AG04449 (cell line): Measurements from ENCODE around the gene CFAP43.

Experiments used
- CTCF ChIA-PET: fragments of 350-600 bp; formaldehyde crosslinking; extraction: SDS; loops from one replicate; lab custom pipeline; 2021; ENCODE audit warnings: antibody characterized with exemption; lab: Yijun Ruan, JAX
- POLR2A ChIA-PET: fragments of 400-600, 350-600 bp; formaldehyde crosslinking; extraction: SDS; loops from one replicate; lab custom pipeline; 2020; ENCODE audit warnings: antibody characterized with exemption, inconsistent platforms; lab: Yijun Ruan, JAX
- DNase-seq: peaks from one replicate; pipeline ENCODE4 v3.0.0-alpha.2; 2010; ENCODE audit warnings: low read depth, low spot score
- H3K4me3 ChIP-seq: 2 replicates; pipeline ENCODE4 v1.5.1; 2011; ENCODE audit warnings: low read depth, mild to moderate bottlenecking, control low read depth, low read length
- TF ChIP-seq, protein P1 (sequence below): IDR thresholded peaks from one replicate; pipeline ENCODE4 v1.5.1; 2011; ENCODE audit warnings: mild to moderate bottlenecking, moderate library complexity, low read length, control low read depth, inconsistent platforms; ENCODE audit not compliant: insufficient read depth; ENCODE audit errors: missing control alignments

CFAP43 gene

GRCh38 chr10:104240078-104240477, 7.9 kb upstream of the CFAP43 start:
- DNase-seq = no peak
- no peak overlapping the region for H3K4me3 ChIP-seq
- CTCF ChIA-PET = no interaction called here
- POLR2A ChIA-PET = no interaction called here
- TF ChIP-seq, protein P1, sequence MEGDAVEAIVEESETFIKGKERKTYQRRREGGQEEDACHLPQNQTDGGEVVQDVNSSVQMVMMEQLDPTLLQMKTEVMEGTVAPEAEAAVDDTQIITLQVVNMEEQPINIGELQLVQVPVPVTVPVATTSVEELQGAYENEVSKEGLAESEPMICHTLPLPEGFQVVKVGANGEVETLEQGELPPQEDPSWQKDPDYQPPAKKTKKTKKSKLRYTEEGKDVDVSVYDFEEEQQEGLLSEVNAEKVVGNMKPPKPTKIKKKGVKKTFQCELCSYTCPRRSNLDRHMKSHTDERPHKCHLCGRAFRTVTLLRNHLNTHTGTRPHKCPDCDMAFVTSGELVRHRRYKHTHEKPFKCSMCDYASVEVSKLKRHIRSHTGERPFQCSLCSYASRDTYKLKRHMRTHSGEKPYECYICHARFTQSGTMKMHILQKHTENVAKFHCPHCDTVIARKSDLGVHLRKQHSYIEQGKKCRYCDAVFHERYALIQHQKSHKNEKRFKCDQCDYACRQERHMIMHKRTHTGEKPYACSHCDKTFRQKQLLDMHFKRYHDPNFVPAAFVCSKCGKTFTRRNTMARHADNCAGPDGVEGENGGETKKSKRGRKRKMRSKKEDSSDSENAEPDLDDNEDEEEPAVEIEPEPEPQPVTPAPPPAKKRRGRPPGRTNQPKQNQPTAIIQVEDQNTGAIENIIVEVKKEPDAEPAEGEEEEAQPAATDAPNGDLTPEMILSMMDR = no peak

GRCh38 chr10:104235801-104236200, 3.6 kb upstream of the CFAP43 start:
- no peak overlapping the region for H3K4me3 ChIP-seq
- TF ChIP-seq, protein P1 = no peak
- ChIA-PET CTCF (no interaction called here), POLR2A (no interaction called here)
- no peak for DNase-seq

- DNase-seq = no peak
- TF ChIP-seq, protein P1 = no peak
- ChIA-PET POLR2A (no interaction called here), CTCF (no interaction called here)
- H3K4me3 ChIP-seq = no peak overlapping the region
Observed at GRCh38 chr10:104234934-104235333, 2.8 kb upstream of the CFAP43 start.

DNA sequence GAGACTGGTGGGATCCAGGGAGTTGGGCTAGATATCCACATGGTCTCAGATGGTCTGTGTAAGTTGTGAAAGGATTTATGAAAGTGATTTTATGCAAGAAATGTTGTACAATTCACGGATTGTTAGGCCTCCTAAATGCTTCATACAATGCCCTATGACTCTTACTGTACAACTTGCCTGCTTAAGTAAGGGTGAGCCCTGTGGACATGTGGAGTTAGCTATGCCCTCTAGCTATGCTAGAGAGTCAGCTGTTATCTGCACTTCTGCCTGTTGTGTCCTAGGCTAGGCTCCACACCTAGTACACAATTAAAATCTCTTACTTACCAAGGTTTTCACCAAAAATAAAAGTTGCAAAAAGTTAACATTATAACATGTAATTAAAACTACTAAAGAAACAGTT, 1.7 kb upstream of the CFAP43 start:
- no peak for DNase-seq
- CTCF ChIA-PET = interaction anchor here (1.0 kb wide), 1 partner anchor 189 kb away, joined by 3 read pairs; no protein-coding TSS in a partner anchor
- no peak overlapping the region for H3K4me3 ChIP-seq
- TF ChIP-seq, protein P1 = no peak
- POLR2A ChIA-PET = no interaction called here

GRCh38 chr10:104232613-104233102, 494 bp upstream of the CFAP43 start:
- POLR2A ChIA-PET = no interaction called here
- CTCF ChIA-PET = interaction anchor here (0.8 to 1.4 kb wide), 3 partner anchors 22 to 347 kb away, joined by 3 to 5 read pairs (median 3); partner anchors contain the start of gene GSTO1
- TF ChIP-seq, protein P1 = no peak
- DNase-seq = no peak
- peak overlapping the region; percentile 92 for H3K4me3 ChIP-seq

GRCh38 chr10:104230490-104230889, 1.7 kb downstream of the CFAP43 start:
- ChIA-PET CTCF (no interaction called here), POLR2A (no interaction called here)
- TF ChIP-seq, protein P1 = no peak

More at GRCh38 chr10:104230490-104230889, 1.7 kb downstream of the CFAP43 start:
- no peak overlapping the region for H3K4me3 ChIP-seq
- DNase-seq = no peak
